ENCODE data around the gene CDKL5.

DNA sequence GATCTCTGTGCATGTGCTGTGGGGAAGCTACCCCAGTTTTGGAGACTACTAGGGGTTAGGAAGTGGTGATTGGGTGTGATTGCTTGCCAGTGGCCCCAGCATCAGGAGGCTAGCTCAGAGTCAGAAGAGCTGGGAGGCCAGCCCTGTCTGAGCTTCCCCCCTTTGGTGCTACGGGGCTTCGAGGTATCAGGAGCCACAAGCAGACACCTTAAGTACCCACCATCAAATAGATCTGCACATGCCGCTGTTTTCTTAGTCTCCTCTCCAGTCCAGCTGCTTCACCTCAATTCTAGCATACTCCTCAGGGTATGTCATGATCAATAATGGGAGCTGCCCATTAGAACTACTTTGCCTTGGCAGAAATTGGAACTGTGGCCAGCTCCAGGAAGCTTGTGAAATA, 271.2 kb downstream of the CDKL5 start:
- TF ChIP-seq, protein P1, sequence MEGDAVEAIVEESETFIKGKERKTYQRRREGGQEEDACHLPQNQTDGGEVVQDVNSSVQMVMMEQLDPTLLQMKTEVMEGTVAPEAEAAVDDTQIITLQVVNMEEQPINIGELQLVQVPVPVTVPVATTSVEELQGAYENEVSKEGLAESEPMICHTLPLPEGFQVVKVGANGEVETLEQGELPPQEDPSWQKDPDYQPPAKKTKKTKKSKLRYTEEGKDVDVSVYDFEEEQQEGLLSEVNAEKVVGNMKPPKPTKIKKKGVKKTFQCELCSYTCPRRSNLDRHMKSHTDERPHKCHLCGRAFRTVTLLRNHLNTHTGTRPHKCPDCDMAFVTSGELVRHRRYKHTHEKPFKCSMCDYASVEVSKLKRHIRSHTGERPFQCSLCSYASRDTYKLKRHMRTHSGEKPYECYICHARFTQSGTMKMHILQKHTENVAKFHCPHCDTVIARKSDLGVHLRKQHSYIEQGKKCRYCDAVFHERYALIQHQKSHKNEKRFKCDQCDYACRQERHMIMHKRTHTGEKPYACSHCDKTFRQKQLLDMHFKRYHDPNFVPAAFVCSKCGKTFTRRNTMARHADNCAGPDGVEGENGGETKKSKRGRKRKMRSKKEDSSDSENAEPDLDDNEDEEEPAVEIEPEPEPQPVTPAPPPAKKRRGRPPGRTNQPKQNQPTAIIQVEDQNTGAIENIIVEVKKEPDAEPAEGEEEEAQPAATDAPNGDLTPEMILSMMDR (IDR thresholded peaks at IDR 0.05 in 8 of 11, conservative IDR thresholded peaks at IDR 0.05 in 3 of 11), result no peak
- no peak for TF ChIP-seq POLR2AphosphoS5 (IDR thresholded peaks at IDR 0.05)

All from spleen (tissue), 7 donors.